Nephron progenitor cell (in vitro differentiated cells): ENCODE data around the gene TBPL1.
A peak's percentile ranks its signal among the peaks of the same experiment; 100 is the strongest.

Experiments
- DNase-seq: peaks from one replicate; pipeline ENCODE4 v3.0.0; 2021
- H3K27ac Mint-ChIP-seq: 2 replicates; pipeline ENCODE4 v1.8.0; 2021; ENCODE audit warnings: mild to moderate bottlenecking, moderate library complexity, mixed read lengths
- H3K27me3 Mint-ChIP-seq: 2 replicates; pipeline ENCODE4 v1.8.0; 2021; ENCODE audit warnings: mild to moderate bottlenecking, low read depth, mixed read lengths; ENCODE audit not compliant: poor library complexity
- H3K36me3 Mint-ChIP-seq: 2 replicates; pipeline ENCODE4 v1.8.0; 2021; ENCODE audit warnings: low read depth, mixed read lengths
- H3K4me1 Mint-ChIP-seq: 2 replicates; pipeline ENCODE4 v1.8.0; 2021; ENCODE audit warnings: mixed read lengths
- H3K4me3 Mint-ChIP-seq: 2 replicates; pipeline ENCODE4 v1.8.0; 2021; ENCODE audit warnings: mild to moderate bottlenecking, moderate library complexity, mixed read lengths
- H3K9me3 Mint-ChIP-seq: 2 replicates; pipeline ENCODE4 v1.8.0; 2021; ENCODE audit warnings: mild to moderate bottlenecking, moderate library complexity, mixed read lengths
- TF ChIP-seq, protein P1 (sequence below): fragments of 200-600 bp; sonication (generic); IDR thresholded peaks from 2 replicates; pipeline ENCODE4 v1.5.0; 2021; ENCODE audit warnings: antibody characterized with exemption

The TBPL1 gene

GRCh38 chr6:133983099-133983939 is 30.3 kb downstream of the TBPL1 start:
- peak overlapping the region; percentile 58 for H3K27ac Mint-ChIP-seq
- H3K36me3 Mint-ChIP-seq: peaks cover 51% of the 10 kb centered on the region
- H3K4me3 Mint-ChIP-seq: no peak overlapping the region
- no peak for DNase-seq
- TF ChIP-seq, protein P1, sequence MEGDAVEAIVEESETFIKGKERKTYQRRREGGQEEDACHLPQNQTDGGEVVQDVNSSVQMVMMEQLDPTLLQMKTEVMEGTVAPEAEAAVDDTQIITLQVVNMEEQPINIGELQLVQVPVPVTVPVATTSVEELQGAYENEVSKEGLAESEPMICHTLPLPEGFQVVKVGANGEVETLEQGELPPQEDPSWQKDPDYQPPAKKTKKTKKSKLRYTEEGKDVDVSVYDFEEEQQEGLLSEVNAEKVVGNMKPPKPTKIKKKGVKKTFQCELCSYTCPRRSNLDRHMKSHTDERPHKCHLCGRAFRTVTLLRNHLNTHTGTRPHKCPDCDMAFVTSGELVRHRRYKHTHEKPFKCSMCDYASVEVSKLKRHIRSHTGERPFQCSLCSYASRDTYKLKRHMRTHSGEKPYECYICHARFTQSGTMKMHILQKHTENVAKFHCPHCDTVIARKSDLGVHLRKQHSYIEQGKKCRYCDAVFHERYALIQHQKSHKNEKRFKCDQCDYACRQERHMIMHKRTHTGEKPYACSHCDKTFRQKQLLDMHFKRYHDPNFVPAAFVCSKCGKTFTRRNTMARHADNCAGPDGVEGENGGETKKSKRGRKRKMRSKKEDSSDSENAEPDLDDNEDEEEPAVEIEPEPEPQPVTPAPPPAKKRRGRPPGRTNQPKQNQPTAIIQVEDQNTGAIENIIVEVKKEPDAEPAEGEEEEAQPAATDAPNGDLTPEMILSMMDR: no peak
- H3K27me3 Mint-ChIP-seq: no peaks in the 10 kb centered on the region
- H3K9me3 Mint-ChIP-seq: no peaks in the 10 kb centered on the region
- H3K4me1 Mint-ChIP-seq: peaks cover 12% of the 10 kb centered on the region

GRCh38 chr6:133985970-133986369 is 32.9 kb downstream of the TBPL1 start:
- Mint-ChIP-seq H3K27ac (no peak overlapping the region), H3K36me3 (peaks cover 52% of the 10 kb centered on the region), H3K4me3 (no peak overlapping the region), H3K4me1 (peaks cover 7% of the 10 kb centered on the region), H3K9me3 (no peaks in the 10 kb centered on the region), H3K27me3 (no peaks in the 10 kb centered on the region)
- TF ChIP-seq, protein P1: no peak
- DNase-seq: no peak

DNA sequence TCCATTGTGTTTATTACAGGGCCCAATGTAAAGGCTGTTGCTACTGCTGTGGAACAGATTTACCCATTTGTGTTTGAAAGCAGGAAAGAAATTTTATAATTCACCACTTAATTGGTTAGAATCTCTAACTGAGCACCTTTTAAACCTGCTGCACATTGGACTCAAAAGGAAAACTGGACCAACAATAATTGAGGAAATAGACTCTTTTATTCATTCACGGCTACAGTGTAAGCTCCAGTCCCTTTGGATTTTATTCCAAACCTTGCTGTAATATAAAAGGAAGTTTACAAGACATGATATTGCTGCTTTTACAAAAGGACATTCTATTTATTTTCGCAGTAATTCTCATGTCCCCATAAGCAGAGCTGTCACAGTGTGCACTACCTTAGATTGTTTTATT is 33.9 kb downstream of the TBPL1 start:
- no peak overlapping the region for H3K4me3 Mint-ChIP-seq
- H3K4me1 Mint-ChIP-seq: peaks cover 7% of the 10 kb centered on the region
- no peak overlapping the region for H3K27ac Mint-ChIP-seq
- no peaks in the 10 kb centered on the region for H3K27me3 Mint-ChIP-seq
- peaks cover 43% of the 10 kb centered on the region for H3K36me3 Mint-ChIP-seq
- DNase-seq: no peak
- no peaks in the 10 kb centered on the region for H3K9me3 Mint-ChIP-seq
- TF ChIP-seq, protein P1: no peak

- peaks cover 30% of the 10 kb centered on the region for H3K36me3 Mint-ChIP-seq
- no peaks in the 10 kb centered on the region for H3K4me1 Mint-ChIP-seq
- H3K27ac Mint-ChIP-seq: no peak overlapping the region
- no peak for DNase-seq
- H3K9me3 Mint-ChIP-seq: no peaks in the 10 kb centered on the region
- no peak overlapping the region for H3K4me3 Mint-ChIP-seq
- TF ChIP-seq, protein P1: no peak
- no peaks in the 10 kb centered on the region for H3K27me3 Mint-ChIP-seq
Observed at GRCh38 chr6:133989525-133989924, 36.5 kb downstream of the TBPL1 start.

- H3K27ac Mint-ChIP-seq: no peak overlapping the region
- H3K36me3 Mint-ChIP-seq: peaks cover 23% of the 10 kb centered on the region
- no peaks in the 10 kb centered on the region for H3K4me1 Mint-ChIP-seq
- no peak for DNase-seq
- no peaks in the 10 kb centered on the region for H3K27me3 Mint-ChIP-seq
- no peak overlapping the region for H3K4me3 Mint-ChIP-seq
- TF ChIP-seq, protein P1: no peak
- no peaks in the 10 kb centered on the region for H3K9me3 Mint-ChIP-seq
Observed at GRCh38 chr6:133990321-133990720, 37.3 kb downstream of the TBPL1 start.

- TF ChIP-seq, protein P1: no peak
- H3K9me3 Mint-ChIP-seq: no peaks in the 10 kb centered on the region
- no peak overlapping the region for H3K27ac Mint-ChIP-seq
- H3K27me3 Mint-ChIP-seq: no peaks in the 10 kb centered on the region
- no peaks in the 10 kb centered on the region for H3K4me1 Mint-ChIP-seq
- peaks cover 16% of the 10 kb centered on the region for H3K36me3 Mint-ChIP-seq
- H3K4me3 Mint-ChIP-seq: no peak overlapping the region
- DNase-seq: no peak
Observed at GRCh38 chr6:133991096-133991593, 38.1 kb downstream of the TBPL1 start.
